ENCODE measurements around the gene ITGAX. TPM values are rescaled to one million over a fixed set of nuclear protein-coding genes. Genes with fewer than 3 reads are reported as not detected.

The ITGAX gene
- total RNA-seq, 2 donors from 2014 or later = 9.7 to 32.9 TPM

DNA sequence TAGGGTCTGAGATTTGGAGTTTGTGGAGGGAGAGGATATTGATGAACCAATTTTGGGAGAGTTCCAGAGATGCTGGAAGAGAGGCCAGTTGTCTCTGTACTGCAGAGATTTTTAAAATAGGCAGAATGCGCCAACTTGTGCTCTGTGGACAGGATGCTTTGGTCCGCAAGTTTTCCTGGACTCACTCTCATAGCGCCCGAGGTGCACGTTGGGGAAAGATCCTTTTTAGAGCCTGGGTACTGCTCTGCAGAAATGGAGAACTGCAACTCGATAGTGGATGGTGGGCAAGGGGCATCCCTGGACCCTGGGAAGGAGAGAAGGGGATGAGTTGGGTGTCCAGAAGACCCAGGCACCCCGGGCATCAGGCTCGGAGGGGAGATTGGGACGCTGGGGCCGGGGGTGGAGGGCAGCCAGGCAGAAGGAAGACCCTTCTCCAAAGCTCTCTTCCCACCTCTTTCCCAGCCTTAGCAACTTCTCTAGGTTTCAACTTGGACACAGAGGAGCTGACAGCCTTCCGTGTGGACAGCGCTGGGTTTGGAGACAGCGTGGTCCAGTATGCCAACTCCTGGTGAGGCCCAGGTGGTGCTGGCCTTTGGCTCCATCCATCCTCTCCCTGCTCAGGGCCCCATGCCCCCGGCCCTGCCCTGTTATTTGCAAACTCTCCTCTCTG lies 590 bp downstream of the ITGAX start:
- ATAC-seq (ENCODE audit: insufficient number of reproducible peaks, low FRiP score, low read depth) = no peak
- Histone ChIP-seq H3K4me3 (peak overlapping the region; percentile 58), H3K4me1 (ENCODE audit: control insufficient read depth in 1 of 2, low read depth in 2 of 2) (no peaks in the 10 kb centered on the region), H3K36me3 (no peaks in the 10 kb centered on the region), H3K9me3 (no peaks in the 10 kb centered on the region), H3K27ac (no peak overlapping the region), H3K27me3 (replicated peaks; ENCODE audit: insufficient read depth) (no peaks in the 10 kb centered on the region)
- no peak for DNase-seq (ENCODE audit: low spot score)
- TF ChIP-seq, protein P1, sequence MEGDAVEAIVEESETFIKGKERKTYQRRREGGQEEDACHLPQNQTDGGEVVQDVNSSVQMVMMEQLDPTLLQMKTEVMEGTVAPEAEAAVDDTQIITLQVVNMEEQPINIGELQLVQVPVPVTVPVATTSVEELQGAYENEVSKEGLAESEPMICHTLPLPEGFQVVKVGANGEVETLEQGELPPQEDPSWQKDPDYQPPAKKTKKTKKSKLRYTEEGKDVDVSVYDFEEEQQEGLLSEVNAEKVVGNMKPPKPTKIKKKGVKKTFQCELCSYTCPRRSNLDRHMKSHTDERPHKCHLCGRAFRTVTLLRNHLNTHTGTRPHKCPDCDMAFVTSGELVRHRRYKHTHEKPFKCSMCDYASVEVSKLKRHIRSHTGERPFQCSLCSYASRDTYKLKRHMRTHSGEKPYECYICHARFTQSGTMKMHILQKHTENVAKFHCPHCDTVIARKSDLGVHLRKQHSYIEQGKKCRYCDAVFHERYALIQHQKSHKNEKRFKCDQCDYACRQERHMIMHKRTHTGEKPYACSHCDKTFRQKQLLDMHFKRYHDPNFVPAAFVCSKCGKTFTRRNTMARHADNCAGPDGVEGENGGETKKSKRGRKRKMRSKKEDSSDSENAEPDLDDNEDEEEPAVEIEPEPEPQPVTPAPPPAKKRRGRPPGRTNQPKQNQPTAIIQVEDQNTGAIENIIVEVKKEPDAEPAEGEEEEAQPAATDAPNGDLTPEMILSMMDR (IDR thresholded peaks at IDR 0.05) = no peak

DNA sequence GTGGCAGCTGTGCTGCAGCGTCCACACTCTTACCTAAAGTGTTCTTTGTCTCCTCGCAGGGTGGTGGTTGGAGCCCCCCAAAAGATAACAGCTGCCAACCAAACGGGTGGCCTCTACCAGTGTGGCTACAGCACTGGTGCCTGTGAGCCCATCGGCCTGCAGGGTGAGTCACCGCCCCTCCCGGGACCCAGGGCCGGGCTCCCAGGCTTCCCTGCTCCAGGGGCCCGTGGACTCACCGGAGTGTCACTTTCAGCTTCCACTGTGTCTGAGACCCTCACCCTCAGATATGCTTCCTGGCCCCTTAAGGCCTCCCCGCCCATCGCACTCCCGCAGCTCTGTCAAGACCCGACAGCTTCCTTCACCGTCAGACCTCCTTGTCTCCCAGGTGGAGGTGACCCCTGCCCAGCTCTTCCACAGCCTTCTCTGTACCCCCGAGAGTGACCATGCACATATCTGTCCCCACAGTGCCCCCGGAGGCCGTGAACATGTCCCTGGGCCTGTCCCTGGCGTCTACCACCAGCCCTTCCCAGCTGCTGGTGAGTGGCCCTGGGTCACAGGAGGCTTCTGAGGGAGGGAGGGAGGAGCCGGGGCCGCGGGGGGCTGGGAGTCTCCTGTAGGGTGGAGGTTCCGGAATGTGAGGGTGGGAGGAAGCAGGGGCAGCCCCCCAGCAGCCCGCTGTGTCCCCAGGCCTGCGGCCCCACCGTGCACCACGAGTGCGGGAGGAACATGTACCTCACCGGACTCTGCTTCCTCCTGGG lies 1.8 kb downstream of the ITGAX start:
- no peaks in the 10 kb centered on the region for H3K4me1 ChIP-seq (ENCODE audit: control insufficient read depth in 1 of 2, low read depth in 2 of 2)
- TF ChIP-seq, protein P1 (IDR thresholded peaks at IDR 0.05) = no peak
- peak overlapping the region; percentile 29 for H3K4me3 ChIP-seq
- H3K27me3 ChIP-seq (replicated peaks; ENCODE audit: insufficient read depth) = no peaks in the 10 kb centered on the region
- H3K36me3 ChIP-seq = no peaks in the 10 kb centered on the region
- H3K27ac ChIP-seq = no peak overlapping the region
- H3K9me3 ChIP-seq = no peaks in the 10 kb centered on the region
- ATAC-seq (ENCODE audit: insufficient number of reproducible peaks, low FRiP score, low read depth) (no peak), DNase-seq (ENCODE audit: low spot score) (no peak)

DNA sequence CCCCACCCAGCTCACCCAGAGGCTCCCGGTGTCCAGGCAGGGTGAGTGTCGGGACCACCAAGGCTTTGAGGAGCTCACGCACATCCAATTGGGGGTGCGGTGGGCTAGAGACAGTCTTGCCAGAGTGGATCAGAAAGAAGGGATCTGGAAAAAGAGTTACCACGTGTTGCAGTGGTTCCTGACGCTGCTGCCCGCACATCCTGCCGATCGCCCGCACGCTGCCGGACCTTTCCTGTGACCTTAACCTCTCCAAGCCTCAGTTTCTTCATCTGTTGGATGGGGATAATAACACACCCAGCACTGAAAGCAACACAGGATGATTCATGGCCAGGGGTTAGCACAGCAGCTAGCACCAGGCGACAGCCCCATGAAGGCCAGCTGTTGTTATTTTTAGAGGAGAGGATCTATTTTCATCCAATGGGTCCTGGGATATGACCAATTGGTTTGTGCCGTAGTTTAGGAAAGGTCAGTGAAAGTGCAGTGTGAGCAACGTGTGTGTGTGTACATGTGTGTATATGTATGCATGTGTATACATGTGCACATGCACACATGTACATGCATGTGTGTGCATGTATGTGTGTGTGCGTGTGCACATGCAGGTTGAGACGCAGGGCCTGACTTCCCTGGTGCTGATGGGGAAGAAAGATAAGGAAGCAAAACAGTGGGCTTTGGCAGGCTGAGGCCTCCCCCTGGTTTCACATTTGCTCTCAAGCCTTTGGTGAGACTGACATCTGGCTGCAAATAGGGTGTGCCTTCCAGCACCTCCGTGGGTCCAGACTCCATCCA lies 2.5 kb downstream of the ITGAX start:
- H3K4me1 ChIP-seq (ENCODE audit: control insufficient read depth in 1 of 2, low read depth in 2 of 2) = no peaks in the 10 kb centered on the region
- H3K36me3 ChIP-seq = no peaks in the 10 kb centered on the region
- peak overlapping the region; percentile 29 for H3K4me3 ChIP-seq
- no peaks in the 10 kb centered on the region for H3K9me3 ChIP-seq
- TF ChIP-seq, protein P1 (IDR thresholded peaks at IDR 0.05) = no peak
- no peaks in the 10 kb centered on the region for H3K27me3 ChIP-seq (replicated peaks; ENCODE audit: insufficient read depth)
- DNase-seq (ENCODE audit: low spot score) = no peak
- no peak for ATAC-seq (ENCODE audit: insufficient number of reproducible peaks, low FRiP score, low read depth)
- no peak overlapping the region for H3K27ac ChIP-seq

DNA sequence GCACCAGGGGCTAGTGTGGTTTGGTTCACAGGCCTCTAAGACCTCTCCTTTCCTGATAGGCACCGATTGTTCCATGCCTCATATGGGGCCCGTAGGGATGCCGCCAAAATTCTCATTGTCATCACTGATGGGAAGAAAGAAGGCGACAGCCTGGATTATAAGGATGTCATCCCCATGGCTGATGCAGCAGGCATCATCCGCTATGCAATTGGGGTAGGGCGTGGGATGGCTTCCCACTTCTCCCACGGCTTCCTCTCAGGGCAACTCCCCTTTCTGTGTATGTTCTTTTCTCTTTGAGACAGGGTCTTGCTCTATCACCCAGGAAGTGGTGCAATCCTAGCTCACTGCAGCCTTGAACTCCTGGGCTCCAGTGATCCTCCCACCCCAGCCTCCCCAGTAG lies 5.3 kb downstream of the ITGAX start:
- Histone ChIP-seq H3K4me1 (ENCODE audit: control insufficient read depth in 1 of 2, low read depth in 2 of 2) (no peaks in the 10 kb centered on the region), H3K27ac (no peak overlapping the region), H3K9me3 (no peaks in the 10 kb centered on the region), H3K36me3 (no peaks in the 10 kb centered on the region), H3K4me3 (no peak overlapping the region), H3K27me3 (replicated peaks; ENCODE audit: insufficient read depth) (no peaks in the 10 kb centered on the region)
- ATAC-seq (ENCODE audit: insufficient number of reproducible peaks, low FRiP score, low read depth) (no peak), DNase-seq (ENCODE audit: low spot score) (no peak)
- TF ChIP-seq, protein P1 (IDR thresholded peaks at IDR 0.05) = no peak

Measured in thoracic aorta (tissue), 2 donors.